ENCODE measurements around the gene TSNAXIP1.
A peak's percentile ranks its signal among the peaks of the same experiment; 100 is the strongest.
"Not testable (repeated sequence)": the region's sequence is repeated elsewhere in the genome, so short reads cannot be mapped to it uniquely, and the experiment has no call there.

The TSNAXIP1 gene

GRCh38 chr16:67837190-67837589 lies 30.5 kb downstream of the TSNAXIP1 start:
- not testable (repeated sequence) for DNase-seq (ENCODE audit: low spot score)

- DNase-seq (ENCODE audit: low spot score) = no peak
Measured at GRCh38 chr16:67837811-67838210, 31.1 kb downstream of the TSNAXIP1 start.

DNA sequence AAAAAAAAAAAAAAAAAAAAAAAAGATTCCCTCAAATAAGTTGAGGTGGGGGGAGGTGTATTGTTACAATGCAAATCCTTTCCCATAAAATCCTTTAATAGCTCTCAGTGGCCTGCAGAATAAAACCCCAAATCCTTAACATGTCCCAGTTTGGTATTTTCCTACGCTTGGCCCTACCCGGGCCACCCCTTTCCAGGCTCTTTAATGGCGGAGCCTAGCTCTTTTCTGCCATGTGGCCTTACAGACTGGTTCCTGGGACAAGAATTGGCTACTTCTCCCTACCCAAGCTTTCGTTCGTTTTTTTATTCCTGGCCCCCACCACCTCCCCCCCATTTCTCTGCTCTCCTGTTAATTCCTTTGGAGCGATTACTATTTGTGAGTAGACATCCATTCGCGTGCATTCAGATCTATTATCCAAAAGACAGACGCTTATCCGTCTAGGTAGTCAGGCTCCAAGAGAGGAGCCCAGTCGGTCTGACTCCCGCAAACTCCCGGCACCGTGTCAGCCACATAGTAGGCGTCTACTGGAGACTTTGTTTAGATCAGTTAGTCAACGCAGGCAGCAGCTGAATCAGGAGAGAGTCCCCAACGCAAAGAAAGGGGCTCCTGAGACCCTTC lies 34.6 kb downstream of the TSNAXIP1 start:
- DNase-seq (ENCODE audit: low spot score) = no peak

GRCh38 chr16:67841816-67842508 lies 35.3 kb downstream of the TSNAXIP1 start, which contains the start of gene THAP11:
TSS of gene THAP11 (plus strand) at chr16:67842320. CDS start at chr16:67842555, 235 bp downstream.
- DNase-seq (ENCODE audit: low spot score) = peak; percentile 99

DNA sequence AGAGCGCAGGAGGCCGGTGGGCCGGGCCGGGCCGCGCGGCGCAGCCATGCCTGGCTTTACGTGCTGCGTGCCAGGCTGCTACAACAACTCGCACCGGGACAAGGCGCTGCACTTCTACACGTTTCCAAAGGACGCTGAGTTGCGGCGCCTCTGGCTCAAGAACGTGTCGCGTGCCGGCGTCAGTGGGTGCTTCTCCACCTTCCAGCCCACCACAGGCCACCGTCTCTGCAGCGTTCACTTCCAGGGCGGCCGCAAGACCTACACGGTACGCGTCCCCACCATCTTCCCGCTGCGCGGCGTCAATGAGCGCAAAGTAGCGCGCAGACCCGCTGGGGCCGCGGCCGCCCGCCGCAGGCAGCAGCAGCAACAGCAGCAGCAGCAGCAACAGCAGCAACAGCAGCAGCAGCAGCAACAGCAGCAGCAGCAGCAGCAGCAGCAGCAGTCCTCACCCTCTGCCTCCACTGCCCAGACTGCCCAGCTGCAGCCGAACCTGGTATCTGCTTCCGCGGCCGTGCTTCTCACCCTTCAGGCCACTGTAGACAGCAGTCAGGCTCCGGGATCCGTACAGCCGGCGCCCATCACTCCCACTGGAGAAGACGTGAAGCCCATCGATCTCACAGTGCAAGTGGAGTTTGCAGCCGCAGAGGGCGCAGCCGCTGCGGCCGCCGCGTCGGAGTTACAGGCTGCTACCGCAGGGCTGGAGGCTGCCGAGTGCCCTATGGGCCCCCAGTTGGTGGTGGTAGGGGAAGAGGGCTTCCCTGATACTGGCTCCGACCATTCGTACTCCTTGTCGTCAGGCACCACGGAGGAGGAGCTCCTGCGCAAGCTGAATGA lies 36.0 kb downstream of the TSNAXIP1 start:
- peak; percentile 32 for DNase-seq (ENCODE audit: low spot score)

DNA sequence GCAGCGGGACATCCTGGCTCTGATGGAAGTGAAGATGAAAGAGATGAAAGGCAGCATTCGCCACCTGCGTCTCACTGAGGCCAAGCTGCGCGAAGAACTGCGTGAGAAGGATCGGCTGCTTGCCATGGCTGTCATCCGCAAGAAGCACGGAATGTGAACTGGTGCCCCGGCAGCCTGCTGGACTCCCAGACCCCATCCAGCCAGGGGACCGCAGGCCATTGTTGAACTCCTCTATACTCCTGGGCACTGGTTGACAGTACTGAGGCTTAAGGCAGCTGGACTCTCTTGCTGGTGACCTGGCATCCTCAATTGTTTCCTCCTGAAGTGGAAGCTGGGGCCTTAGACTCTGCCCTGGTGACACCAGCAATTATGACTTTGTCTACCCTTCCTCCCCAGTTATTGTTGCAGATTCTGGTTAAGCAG lies 36.7 kb downstream of the TSNAXIP1 start:
- DNase-seq (ENCODE audit: low spot score) = no peak

DNA sequence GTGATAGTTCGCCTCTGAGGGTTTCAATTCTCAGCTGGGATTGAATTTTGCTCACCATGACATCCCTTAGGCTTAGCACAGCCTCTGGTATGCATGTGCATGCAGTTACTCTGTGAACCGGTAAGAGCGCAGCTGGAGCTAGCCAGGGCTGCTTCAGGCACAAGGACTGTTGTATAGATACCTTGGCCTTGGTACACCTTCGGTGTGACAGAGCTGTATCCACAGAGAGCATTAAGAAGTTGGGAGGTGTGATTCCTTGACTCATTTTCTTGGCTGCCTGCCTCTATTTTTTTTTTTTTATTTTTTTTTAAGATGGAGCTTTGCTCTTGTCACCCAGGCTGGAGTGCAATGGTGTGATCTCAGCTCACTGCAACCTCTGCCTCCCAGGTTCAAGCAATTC lies 37.8 kb downstream of the TSNAXIP1 start:
- DNase-seq (ENCODE audit: low spot score) = no peak

- no peak for DNase-seq (ENCODE audit: low spot score)
Measured at GRCh38 chr16:67845291-67846062, 38.8 kb downstream of the TSNAXIP1 start.

GRCh38 chr16:67846063-67846319 lies 39.3 kb downstream of the TSNAXIP1 start:
- DNase-seq (ENCODE audit: low spot score) = no peak

DNA sequence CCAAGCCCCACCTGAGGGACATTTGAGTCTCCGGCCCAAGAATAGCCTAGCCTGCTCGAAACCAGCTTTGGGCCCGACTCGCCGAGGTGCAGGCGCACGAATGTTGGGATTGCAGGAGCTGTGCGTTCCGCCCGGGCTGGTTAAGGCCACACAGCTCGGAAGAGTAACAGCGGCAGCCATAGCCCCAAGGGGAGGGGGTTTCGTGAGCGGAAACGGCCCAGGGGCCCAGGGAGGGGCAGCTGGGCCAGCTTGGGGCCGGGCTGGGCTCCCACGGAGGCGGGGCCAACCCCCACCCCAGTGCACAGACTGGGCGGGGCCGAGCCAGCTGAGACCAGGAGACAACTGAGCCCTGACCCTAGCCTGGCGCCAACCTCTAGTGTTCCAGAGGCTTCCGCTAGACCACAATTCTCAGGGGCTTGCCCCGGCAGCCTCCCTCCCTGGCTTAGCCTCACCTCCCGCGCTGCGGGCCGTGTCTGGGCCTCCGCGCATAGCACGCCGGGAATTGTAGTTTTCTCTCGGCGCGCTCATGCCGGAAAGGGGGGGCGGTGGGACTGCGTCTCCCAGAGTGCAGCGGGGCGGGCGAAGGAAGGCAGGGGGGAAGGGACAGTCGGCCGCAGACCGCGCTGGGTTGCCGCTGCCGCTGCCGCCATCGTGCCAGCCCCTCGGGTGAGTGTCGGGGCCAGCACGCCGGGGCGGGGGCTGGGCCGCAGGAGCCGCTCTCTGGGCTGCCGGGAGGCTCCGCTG lies 39.8 kb downstream of the TSNAXIP1 start, which contains the start of gene NUTF2:
NUTF2 (plus strand) TSS at position 614 of the 744 bp plus-strand sequence. CDS start 18,198 bp downstream, outside the sequence.
- peak; percentile 92 for DNase-seq (ENCODE audit: low spot score)

DNA sequence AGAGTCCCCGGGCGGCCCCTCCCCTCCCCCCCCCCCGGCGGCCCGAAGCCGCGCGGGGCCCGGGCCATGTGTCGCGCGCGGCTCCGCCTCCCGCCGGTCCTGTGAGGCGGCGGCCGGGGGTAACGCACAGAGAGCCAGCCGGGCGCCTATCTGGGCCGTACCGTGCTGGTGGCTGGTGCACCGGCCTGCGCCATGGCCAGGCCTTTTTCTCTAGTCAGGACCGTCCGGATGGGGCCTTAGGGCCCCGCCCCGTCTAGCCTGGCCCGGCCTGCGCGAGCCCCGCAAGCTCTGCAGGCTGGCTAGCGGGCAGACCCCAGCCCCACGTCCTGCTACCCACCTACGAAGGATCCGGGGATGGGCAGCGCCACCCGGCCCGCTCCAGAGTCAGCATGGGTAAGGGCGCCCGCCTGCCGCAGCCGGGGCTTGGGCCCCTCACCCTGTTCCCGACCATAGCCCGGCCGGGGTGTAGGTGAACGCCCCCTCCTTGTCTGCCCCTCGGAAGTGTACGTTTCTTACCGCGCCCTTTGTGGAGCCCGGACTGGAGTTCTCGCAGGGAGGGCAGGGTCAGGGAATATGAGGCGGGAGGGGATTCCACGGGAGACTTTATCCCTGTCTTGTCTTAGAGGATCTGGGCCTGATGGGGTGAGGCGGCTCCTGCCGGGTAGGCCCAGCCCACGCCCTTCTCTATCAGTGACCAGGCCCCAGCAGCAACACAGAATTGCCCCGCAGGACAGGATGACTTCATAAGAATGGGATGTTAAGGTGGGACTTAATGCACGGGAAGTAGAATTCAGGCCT lies 40.6 kb downstream of the TSNAXIP1 start, which contains the start of gene CENPT:
CENPT (minus strand) TSS at position 630 of the 798 bp plus-strand sequence. CDS start 13,834 bp downstream, outside the sequence.
- DNase-seq (ENCODE audit: low spot score) = peak; percentile 80

DNA sequence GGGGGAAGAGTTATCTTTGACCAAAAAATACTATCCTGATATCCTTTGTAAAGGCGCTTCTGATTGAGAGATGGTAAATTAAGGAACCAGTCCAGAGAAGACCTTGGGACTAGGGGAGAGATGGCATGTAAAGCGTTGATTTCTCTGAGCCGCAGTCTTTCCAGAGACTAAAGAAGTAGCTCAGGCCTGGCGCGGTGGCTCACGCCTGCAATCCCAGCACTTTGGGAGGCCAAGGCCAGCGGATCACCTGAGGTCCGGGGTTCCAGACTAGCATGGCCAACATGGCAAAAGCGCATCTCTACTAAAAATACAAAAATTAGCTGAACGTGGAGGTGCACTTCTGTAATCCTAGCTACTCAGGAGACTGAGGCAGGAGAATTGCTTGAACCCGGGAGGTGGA lies 41.4 kb downstream of the TSNAXIP1 start:
- no peak for DNase-seq (ENCODE audit: low spot score)

DNA sequence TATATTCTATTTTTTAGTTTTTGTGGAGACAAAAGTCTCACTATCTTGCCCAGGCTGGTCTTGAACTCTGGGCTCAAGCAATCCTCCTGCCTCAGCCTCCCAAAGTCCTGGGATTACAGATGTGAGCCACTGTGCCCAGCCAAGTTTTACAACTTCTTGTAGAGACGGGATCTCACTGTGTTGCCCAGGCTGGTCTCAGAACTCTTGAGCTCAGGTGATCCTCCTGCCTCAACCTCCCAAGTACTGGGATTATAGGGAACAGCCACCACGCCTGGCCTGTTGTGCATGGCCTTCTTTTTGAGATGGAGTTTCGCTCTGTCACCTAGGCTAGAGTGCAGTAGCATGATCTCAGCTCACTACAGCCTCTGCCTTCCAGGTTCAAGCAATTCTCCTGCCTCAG lies 47.0 kb downstream of the TSNAXIP1 start:
- no peak for DNase-seq (ENCODE audit: low spot score)

DNA sequence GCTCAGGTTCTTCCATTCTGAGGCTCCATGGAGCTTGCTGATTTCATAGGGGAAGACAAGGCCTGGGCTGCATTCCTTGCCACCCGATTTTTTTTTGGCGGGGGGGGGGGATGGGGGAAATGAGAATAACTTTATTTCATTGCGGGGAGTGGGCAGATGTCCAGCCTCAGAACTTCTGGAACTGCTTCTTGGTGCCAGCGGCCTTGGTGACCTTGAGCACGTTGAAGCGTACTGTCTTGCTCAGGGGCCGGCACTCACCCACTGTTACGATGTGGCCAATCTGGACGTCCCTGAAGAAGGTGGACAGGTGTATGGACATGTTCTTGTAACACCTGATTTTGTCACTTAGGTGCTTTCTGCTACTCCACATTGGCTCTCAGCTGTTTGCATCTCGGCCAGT lies 49.1 kb downstream of the TSNAXIP1 start:
- no peak for DNase-seq (ENCODE audit: low spot score)

DNA sequence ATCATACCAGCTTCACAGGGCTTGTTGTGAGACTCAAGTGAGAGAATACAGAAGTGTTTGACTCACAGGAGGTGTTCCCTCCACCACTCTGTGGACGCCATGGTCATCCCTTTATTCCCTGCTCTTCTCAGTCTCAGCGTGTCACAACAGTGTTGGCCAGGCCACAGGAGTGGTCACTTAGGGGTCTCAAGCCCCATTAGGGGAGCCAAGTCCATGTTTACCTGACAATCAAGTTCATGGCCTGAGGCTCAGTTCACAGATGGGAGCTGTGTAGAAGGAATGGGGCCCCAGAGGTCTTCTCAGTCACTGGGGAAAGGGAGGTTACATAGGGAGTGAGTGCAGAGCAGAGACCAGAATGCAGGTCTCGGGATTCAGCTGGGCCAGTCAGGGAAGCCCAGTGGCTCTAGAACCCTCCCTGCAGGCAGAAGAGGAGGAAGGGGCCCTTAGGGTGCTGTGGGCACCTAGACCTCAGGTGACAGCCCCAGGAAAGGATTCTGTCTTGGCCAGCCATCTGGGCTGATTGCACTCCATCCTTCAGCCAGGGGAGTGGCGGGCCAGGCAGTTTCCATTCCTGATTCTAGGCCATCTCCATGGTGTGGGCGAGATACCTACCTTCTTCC lies 50.3 kb downstream of the TSNAXIP1 start:
- no peak for DNase-seq (ENCODE audit: low spot score)

GRCh38 chr16:67857547-67858233 lies 51.0 kb downstream of the TSNAXIP1 start:
- DNase-seq (ENCODE audit: low spot score) = no peak

- DNase-seq (ENCODE audit: low spot score) = no peak
Measured at GRCh38 chr16:67858500-67858899, 51.8 kb downstream of the TSNAXIP1 start.

- no peak for DNase-seq (ENCODE audit: low spot score)
Measured at GRCh38 chr16:67860589-67861398, 54.1 kb downstream of the TSNAXIP1 start.
